Activated CD8-positive, alpha-beta memory T cell treated with anti-CD3 and anti-CD28 coated beads, Interleukin-2, amount 10 ng/mL, durations not matched to agents 7 days and 5 days (primary cell): ENCODE measurements around the gene INPP4A. TPM values are rescaled to one million over a fixed set of nuclear protein-coding genes. Genes with fewer than 3 reads are reported as not detected.

Experiments used
- ATAC-seq: fragments of 150-1000 bp; cut with Tn5 transposase; one replicate; pipeline ENCODE4 v1.10.0; 2021; ENCODE audit warnings: moderate library complexity
- CTCF ChIA-PET: fragments of 350-600 bp; sonication (Branson Sonifier 250); formaldehyde crosslinking; loops from one replicate; lab custom pipeline; 2021; ENCODE audit warnings: antibody characterized with exemption; lab: Charles Lee
- DNase-seq: peaks from one replicate; pipeline ENCODE4 v3.0.0-alpha.2; 2020
- H3K27ac Mint-ChIP-seq: one replicate; pipeline ENCODE4 v1.8.0; 2021; ENCODE audit warnings: mild to moderate bottlenecking, mixed read lengths
- H3K27me3 Mint-ChIP-seq: one replicate; pipeline ENCODE4 v1.8.0; 2021; ENCODE audit warnings: mixed read lengths
- H3K36me3 Mint-ChIP-seq: one replicate; pipeline ENCODE4 v1.8.0; 2021; ENCODE audit warnings: mild to moderate bottlenecking, mixed read lengths
- H3K4me1 Mint-ChIP-seq: one replicate; pipeline ENCODE4 v1.8.0; 2021; ENCODE audit warnings: mixed read lengths
- H3K4me3 Mint-ChIP-seq: one replicate; pipeline ENCODE4 v1.8.0; 2021; ENCODE audit warnings: mild to moderate bottlenecking, moderate library complexity, mixed read lengths
- H3K9me3 Mint-ChIP-seq: one replicate; pipeline ENCODE4 v1.8.0; 2022; ENCODE audit warnings: low read depth, mixed read lengths
- total RNA-seq, 2 experiments: library from RNA; stranded (reverse); gene quantifications; one replicate each; pipeline ENCODE4 v1.2.3, GENCODE V29; 2021

The INPP4A gene
- total RNA-seq, 2 experiments from 2014 or later: 144 to 229 TPM

- H3K4me1 Mint-ChIP-seq: peaks cover 35% of the 10 kb centered on the region
- H3K36me3 Mint-ChIP-seq: peaks cover 65% of the 10 kb centered on the region
Measured at GRCh38 chr2:98564541-98565132, 120.0 kb downstream of the INPP4A start.

DNA sequence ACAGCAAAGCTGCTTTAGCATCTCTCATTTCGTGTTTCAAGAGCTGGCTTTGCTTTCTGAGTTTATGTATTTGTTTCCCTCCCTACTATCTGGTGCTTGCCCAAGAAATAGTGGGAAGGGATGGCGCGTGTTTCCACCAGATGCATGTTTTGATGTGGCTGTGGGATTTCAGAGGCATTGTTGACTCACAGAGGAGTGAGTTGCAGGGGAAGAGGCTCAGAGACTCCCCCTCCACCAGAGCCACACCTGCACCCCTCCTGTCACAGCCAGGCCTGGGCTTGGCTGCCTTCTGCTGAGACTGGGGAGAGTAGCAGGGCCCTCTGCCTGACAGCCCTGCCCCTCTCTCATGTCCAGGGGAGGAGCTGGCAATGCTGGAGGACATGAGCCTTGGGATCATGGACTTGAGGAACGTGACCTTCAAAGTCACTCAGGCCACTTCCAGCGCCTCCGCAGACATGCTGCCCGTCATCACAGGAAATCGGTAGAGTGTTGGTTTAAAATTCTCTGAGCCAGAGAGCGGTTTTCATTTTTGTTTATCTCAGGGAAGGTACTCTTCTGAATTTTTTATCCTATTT lies 120.7 kb downstream of the INPP4A start:
- no peak for ATAC-seq
- Mint-ChIP-seq H3K27ac (peak overlapping the region; percentile 7), H3K27me3 (no peaks in the 10 kb centered on the region), H3K9me3 (no peaks in the 10 kb centered on the region), H3K4me3 (no peak overlapping the region), H3K36me3 (peaks cover 64% of the 10 kb centered on the region), H3K4me1 (peaks cover 27% of the 10 kb centered on the region)
- DNase-seq: no peak
- CTCF ChIA-PET: no interaction called here

More at GRCh38 chr2:98564541-98565132, 120.0 kb downstream of the INPP4A start:
- no peak for ATAC-seq
- CTCF ChIA-PET: interaction anchor here (0.9 kb wide), 1 partner anchor 151 kb away, joined by 3 read pairs; no protein-coding TSS in a partner anchor
- no peak for DNase-seq
- H3K27me3 Mint-ChIP-seq: no peaks in the 10 kb centered on the region
- H3K4me3 Mint-ChIP-seq: no peak overlapping the region
- no peaks in the 10 kb centered on the region for H3K9me3 Mint-ChIP-seq
- peak overlapping the region; percentile 45 for H3K27ac Mint-ChIP-seq

GRCh38 chr2:98565941-98566340 lies 121.3 kb downstream of the INPP4A start:
- no peak for ATAC-seq
- Mint-ChIP-seq H3K9me3 (no peaks in the 10 kb centered on the region), H3K27ac (no peak overlapping the region), H3K4me3 (no peak overlapping the region), H3K36me3 (peaks cover 63% of the 10 kb centered on the region), H3K27me3 (no peaks in the 10 kb centered on the region), H3K4me1 (peaks cover 22% of the 10 kb centered on the region)
- DNase-seq: no peak
- CTCF ChIA-PET: no interaction called here

- peaks cover 13% of the 10 kb centered on the region for H3K4me1 Mint-ChIP-seq
- peaks cover 59% of the 10 kb centered on the region for H3K36me3 Mint-ChIP-seq
- no peak overlapping the region for H3K27ac Mint-ChIP-seq
- ATAC-seq (no peak), DNase-seq (no peak)
- no peaks in the 10 kb centered on the region for H3K9me3 Mint-ChIP-seq
- CTCF ChIA-PET: interaction anchor here (0.8 to 1.6 kb wide), 17 partner anchors 9 to 498 kb away, joined by 3 to 17 read pairs (median 3); no protein-coding TSS in a partner anchor
- H3K27me3 Mint-ChIP-seq: no peaks in the 10 kb centered on the region
- no peak overlapping the region for H3K4me3 Mint-ChIP-seq
Measured at GRCh38 chr2:98568161-98568956, 123.7 kb downstream of the INPP4A start.

DNA sequence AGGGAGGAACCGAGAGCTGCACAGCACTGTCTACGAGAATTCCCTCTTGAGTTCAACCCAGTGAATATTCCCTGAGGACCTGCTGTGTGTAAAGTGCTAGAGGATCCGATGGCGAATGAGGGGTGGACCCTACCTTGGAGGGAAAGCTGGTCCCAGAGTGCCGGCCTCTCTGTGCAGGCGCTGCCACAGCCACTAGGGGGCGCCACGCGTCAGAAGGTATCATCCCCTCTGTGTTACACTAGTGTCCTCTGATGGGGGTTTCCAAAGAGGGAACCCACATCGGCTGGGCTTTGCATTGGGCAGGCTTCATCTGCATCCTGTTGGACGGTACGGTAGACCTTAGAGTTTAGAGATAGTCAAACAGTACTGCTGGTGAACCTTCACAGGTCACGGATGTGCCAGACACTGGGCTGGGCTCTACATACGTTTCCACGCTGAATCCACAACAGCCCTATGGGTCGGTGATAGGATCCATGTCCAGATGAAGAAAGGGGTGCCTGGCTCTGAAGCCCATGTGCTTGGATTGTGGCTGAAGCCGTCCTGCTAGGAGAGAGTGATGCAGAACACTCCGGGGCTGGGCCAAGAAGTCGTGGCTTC lies 124.6 kb downstream of the INPP4A start:
- peaks cover 7% of the 10 kb centered on the region for H3K4me1 Mint-ChIP-seq
- DNase-seq (peak; percentile 72), ATAC-seq (peak; percentile 62)
- CTCF ChIA-PET: interaction anchor here (0.8 to 2.1 kb wide), 17 partner anchors 10 to 497 kb away, joined by 3 to 17 read pairs (median 3); no protein-coding TSS in a partner anchor
- no peak overlapping the region for H3K4me3 Mint-ChIP-seq
- no peaks in the 10 kb centered on the region for H3K27me3 Mint-ChIP-seq
- H3K9me3 Mint-ChIP-seq: no peaks in the 10 kb centered on the region
- peaks cover 65% of the 10 kb centered on the region for H3K36me3 Mint-ChIP-seq
- H3K27ac Mint-ChIP-seq: no peak overlapping the region

GRCh38 chr2:98569915-98570314 lies 125.3 kb downstream of the INPP4A start:
- Mint-ChIP-seq H3K9me3 (no peaks in the 10 kb centered on the region), H3K27ac (peak overlapping the region; percentile 47), H3K4me3 (no peak overlapping the region), H3K27me3 (no peaks in the 10 kb centered on the region), H3K4me1 (peaks cover 5% of the 10 kb centered on the region), H3K36me3 (peaks cover 61% of the 10 kb centered on the region)
- CTCF ChIA-PET: interaction anchor here (0.8 to 2.1 kb wide), 2 partner anchors 10 to 17 kb away, joined by 4 to 6 read pairs; no protein-coding TSS in a partner anchor
- no peak for ATAC-seq
- no peak for DNase-seq

- DNase-seq (no peak), ATAC-seq (no peak)
- Mint-ChIP-seq H3K36me3 (peaks cover 58% of the 10 kb centered on the region), H3K27ac (peak overlapping the region; percentile 47), H3K4me1 (peaks cover 2% of the 10 kb centered on the region), H3K4me3 (no peak overlapping the region), H3K9me3 (no peaks in the 10 kb centered on the region), H3K27me3 (no peaks in the 10 kb centered on the region)
- CTCF ChIA-PET: interaction anchor here (0.8 to 2.1 kb wide), 2 partner anchors 11 to 17 kb away, joined by 4 to 6 read pairs; no protein-coding TSS in a partner anchor
Measured at GRCh38 chr2:98570356-98570755, 125.7 kb downstream of the INPP4A start.

GRCh38 chr2:98571121-98571701 lies 126.6 kb downstream of the INPP4A start:
- CTCF ChIA-PET: interaction anchor here (0.7 to 2.1 kb wide), 2 partner anchors 12 to 163 kb away, joined by 3 to 6 read pairs; no protein-coding TSS in a partner anchor
- peaks cover 57% of the 10 kb centered on the region for H3K36me3 Mint-ChIP-seq
- no peaks in the 10 kb centered on the region for H3K27me3 Mint-ChIP-seq
- no peaks in the 10 kb centered on the region for H3K4me1 Mint-ChIP-seq
- DNase-seq (no peak), ATAC-seq (no peak)
- no peak overlapping the region for H3K27ac Mint-ChIP-seq
- no peaks in the 10 kb centered on the region for H3K9me3 Mint-ChIP-seq
- no peak overlapping the region for H3K4me3 Mint-ChIP-seq

DNA sequence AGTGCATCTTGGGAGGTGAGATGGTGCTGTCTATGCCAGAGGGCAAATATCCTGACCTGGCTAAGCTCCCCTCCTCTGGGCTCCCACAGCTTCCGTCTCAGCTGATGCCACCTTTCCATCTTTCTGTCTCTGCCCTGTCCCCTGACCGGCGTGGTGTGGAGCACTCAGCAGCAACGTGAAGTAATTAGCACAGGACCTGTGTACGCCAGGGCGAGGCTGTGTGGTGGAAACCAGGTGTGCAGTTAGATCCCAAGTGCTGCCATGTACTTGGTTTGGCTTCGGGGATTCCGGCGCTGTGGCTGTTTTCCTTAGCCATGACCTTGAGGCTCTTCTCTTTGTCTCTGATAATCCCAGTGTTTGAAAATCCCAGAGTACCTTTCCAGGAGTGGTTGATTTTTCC lies 127.1 kb downstream of the INPP4A start:
- H3K36me3 Mint-ChIP-seq: peaks cover 53% of the 10 kb centered on the region
- no peak for DNase-seq
- no peak overlapping the region for H3K4me3 Mint-ChIP-seq
- no peak for ATAC-seq
- CTCF ChIA-PET: interaction anchor here (2.1 kb wide), 1 partner anchor 12 kb away, joined by 6 read pairs; no protein-coding TSS in a partner anchor
- H3K27me3 Mint-ChIP-seq: no peaks in the 10 kb centered on the region
- H3K4me1 Mint-ChIP-seq: no peaks in the 10 kb centered on the region
- H3K27ac Mint-ChIP-seq: no peak overlapping the region
- no peaks in the 10 kb centered on the region for H3K9me3 Mint-ChIP-seq

GRCh38 chr2:98572211-98572610 lies 127.6 kb downstream of the INPP4A start:
- Mint-ChIP-seq H3K4me3 (no peak overlapping the region), H3K9me3 (no peaks in the 10 kb centered on the region), H3K4me1 (no peaks in the 10 kb centered on the region), H3K27ac (no peak overlapping the region), H3K27me3 (no peaks in the 10 kb centered on the region), H3K36me3 (peaks cover 51% of the 10 kb centered on the region)
- no peak for DNase-seq
- CTCF ChIA-PET: no interaction called here
- ATAC-seq: no peak

DNA sequence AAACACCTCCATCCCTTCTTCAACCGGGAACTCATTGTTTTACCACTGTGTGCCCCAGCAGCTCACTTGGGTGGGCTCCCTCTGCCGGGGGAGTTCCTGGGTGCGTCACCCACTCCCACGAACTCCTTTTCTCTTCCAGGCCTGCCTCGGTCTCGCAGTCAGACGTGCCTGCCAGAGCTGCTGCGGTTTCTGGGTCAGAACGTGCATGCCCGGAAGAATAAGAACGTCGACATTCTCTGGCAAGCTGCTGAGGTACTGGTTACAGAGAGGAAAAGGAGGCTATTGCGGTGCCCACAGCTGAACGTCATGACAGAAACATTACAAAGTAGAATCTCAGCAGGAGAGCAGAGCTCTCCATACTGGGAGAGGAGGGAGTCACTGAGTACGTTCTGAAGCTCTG lies 128.0 kb downstream of the INPP4A start:
- CTCF ChIA-PET: no interaction called here
- DNase-seq (no peak), ATAC-seq (no peak)
- Mint-ChIP-seq H3K4me3 (no peak overlapping the region), H3K9me3 (no peaks in the 10 kb centered on the region), H3K27ac (no peak overlapping the region), H3K27me3 (no peaks in the 10 kb centered on the region), H3K4me1 (no peaks in the 10 kb centered on the region), H3K36me3 (peaks cover 51% of the 10 kb centered on the region)

DNA sequence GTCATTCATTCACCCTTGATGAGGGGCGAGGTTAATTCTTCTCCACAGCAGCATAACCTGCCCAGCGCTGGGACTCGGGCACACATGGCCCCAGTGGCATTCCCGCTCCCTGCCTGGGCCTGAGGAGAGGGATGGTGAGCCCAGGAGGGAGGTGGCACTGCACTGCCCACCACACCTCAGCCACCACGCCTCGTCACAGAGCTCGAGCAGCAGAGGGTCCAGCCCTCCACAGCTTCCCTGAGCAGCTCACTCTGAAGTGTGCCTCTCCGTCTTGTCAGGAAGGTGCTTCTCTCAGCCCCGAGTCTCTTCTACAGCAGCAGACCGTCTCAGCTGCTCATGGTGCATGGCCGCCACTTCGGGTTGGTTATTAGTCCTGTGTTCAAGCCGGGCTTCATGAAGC lies 128.8 kb downstream of the INPP4A start:
- no peak for ATAC-seq
- H3K27ac Mint-ChIP-seq: no peak overlapping the region
- H3K36me3 Mint-ChIP-seq: peaks cover 50% of the 10 kb centered on the region
- no peaks in the 10 kb centered on the region for H3K4me1 Mint-ChIP-seq
- no peak overlapping the region for H3K4me3 Mint-ChIP-seq
- DNase-seq: peak; percentile 30
- CTCF ChIA-PET: no interaction called here
- no peaks in the 10 kb centered on the region for H3K9me3 Mint-ChIP-seq
- no peaks in the 10 kb centered on the region for H3K27me3 Mint-ChIP-seq
